IMR-90 (cell line): ENCODE data around the gene ITPKC. TPM values are rescaled to one million over a fixed set of nuclear protein-coding genes. Genes with fewer than 3 reads are reported as not detected.

Source experiments
- ATAC-seq: fragments of 200-7000 bp; cut with Tn5 transposase; 2 replicates; pipeline ENCODE4 v1.9.1; 2020; ENCODE audit warnings: low read depth, mild to moderate bottlenecking, moderate library complexity
- BruUV-seq: library from RNA; stranded (reverse); fragments of 400-500 nt; replicated peaks from 2 replicates; lab custom pipeline; 2021; lab: Mats Ljungman, UMichigan
- CTCF ChIA-PET: fragments of 300-600 bp; formaldehyde crosslinking; extraction: SDS; loops from one replicate; lab custom pipeline; 2021; ENCODE audit warnings: antibody characterized with exemption; lab: Yijun Ruan, JAX
- POLR2A ChIA-PET: fragments of 300-600 bp; sonication (Branson Sonifier 250); formaldehyde crosslinking; loops from one replicate; lab custom pipeline; 2022; ENCODE audit warnings: antibody characterized with exemption; ENCODE audit not compliant: unreplicated experiment; lab: Charles Lee
- DNase-seq: peaks from one replicate; pipeline ENCODE4 v3.0.0; 2013
- H2AFZ ChIP-seq: replicated peaks from 2 replicates; pipeline ENCODE3; 2013; ENCODE audit warnings: low read length, mild to moderate bottlenecking; ENCODE audit not compliant: poor library complexity
- H2AK5ac ChIP-seq: 2 replicates; pipeline ENCODE4 v1.6.1; 2013; ENCODE audit warnings: low read depth, low read length, inconsistent platforms
- H2AK9ac ChIP-seq: replicated peaks from 2 replicates; pipeline ENCODE3; 2013; ENCODE audit warnings: mild to moderate bottlenecking, low read depth, low read length, moderate library complexity; ENCODE audit not compliant: poor library complexity
- H2BK120ac ChIP-seq: 2 replicates; pipeline ENCODE4 v1.6.1; 2013; ENCODE audit warnings: low read depth, low read length, inconsistent platforms
- H2BK15ac ChIP-seq: 3 replicates; pipeline ENCODE4 v1.6.1; 2013; ENCODE audit warnings: low read depth, low read length, inconsistent platforms
- H2BK20ac ChIP-seq: 2 replicates; pipeline ENCODE4 v1.6.1; 2013; ENCODE audit warnings: low read depth, mild to moderate bottlenecking, inconsistent platforms, low read length, moderate library complexity
- H2BK5ac ChIP-seq: 2 replicates; pipeline ENCODE4 v1.6.1; 2013; ENCODE audit warnings: mild to moderate bottlenecking, low read depth, low read length, inconsistent platforms; ENCODE audit not compliant: poor library complexity, severe bottlenecking
- H3K14ac ChIP-seq: replicated peaks from 2 replicates; pipeline ENCODE4 v1.6.1; 2013; ENCODE audit warnings: low read depth, low read length, inconsistent platforms
- H3K18ac ChIP-seq: 2 replicates; pipeline ENCODE4 v1.6.1; 2013; ENCODE audit warnings: low read depth, low read length, control low read depth
- H3K23ac ChIP-seq: 2 replicates; pipeline ENCODE4 v1.6.1; 2013; ENCODE audit warnings: low read depth, low read length, inconsistent platforms
- H3K27ac ChIP-seq: 2 replicates; pipeline ENCODE4 v1.5.1; 2013; ENCODE audit warnings: mild to moderate bottlenecking, control low read depth, low read length; ENCODE audit not compliant: insufficient read depth
- H3K27me3 ChIP-seq: 2 replicates; pipeline ENCODE4 v1.6.1; 2013; ENCODE audit warnings: low read length; ENCODE audit not compliant: control insufficient read depth, insufficient read depth
- H3K36me3 ChIP-seq: 2 replicates; pipeline ENCODE4 v1.6.1; 2013; ENCODE audit warnings: low read length, mixed read lengths; ENCODE audit not compliant: control insufficient read depth, insufficient read depth
- H3K4ac ChIP-seq: 2 replicates; pipeline ENCODE4 v1.6.1; 2013; ENCODE audit warnings: low read depth, low read length, inconsistent platforms
- H3K4me1 ChIP-seq: 2 replicates; pipeline ENCODE4 v1.6.1; 2013; ENCODE audit warnings: low read length, mixed read lengths; ENCODE audit not compliant: control insufficient read depth, insufficient read depth
- H3K4me2 ChIP-seq: 2 replicates; pipeline ENCODE4 v1.6.1; 2013; ENCODE audit warnings: low read depth, mild to moderate bottlenecking, control low read depth, low read length, moderate library complexity
- H3K4me3 ChIP-seq: 2 replicates; pipeline ENCODE4 v1.5.1; 2013; ENCODE audit warnings: low read depth, mild to moderate bottlenecking, control low read depth, low read length, moderate library complexity; ENCODE audit not compliant: insufficient read depth
- H3K56ac ChIP-seq: 2 replicates; pipeline ENCODE4 v1.6.1; 2013; ENCODE audit warnings: low read length, inconsistent platforms; ENCODE audit not compliant: insufficient read depth; ENCODE audit errors: extremely low read depth
- H3K79me1 ChIP-seq, 2 experiments: 2 replicates each; pipeline ENCODE4 v1.6.1; 2013; ENCODE audit warnings: low read length in 2 of 2, inconsistent platforms in 1 of 2, low read depth in 1 of 2
- H3K9ac ChIP-seq: 2 replicates; pipeline ENCODE4 v1.6.1; 2013; ENCODE audit warnings: low read depth, low read length, control low read depth
- H3K9me1 ChIP-seq: 2 replicates; pipeline ENCODE4 v1.6.1; 2013; ENCODE audit warnings: low read length, inconsistent platforms; ENCODE audit not compliant: insufficient read depth
- H3K9me3 ChIP-seq: 2 replicates; pipeline ENCODE4 v1.6.1; 2013; ENCODE audit warnings: low read length; ENCODE audit not compliant: control insufficient read depth, insufficient read depth
- H4K20me1 ChIP-seq: 2 replicates; pipeline ENCODE4 v1.6.1; 2013; ENCODE audit warnings: low read length, inconsistent platforms; ENCODE audit not compliant: insufficient read depth
- H4K5ac ChIP-seq: 2 replicates; pipeline ENCODE4 v1.6.1; 2013; ENCODE audit warnings: mild to moderate bottlenecking, low read depth, low read length, control low read depth
- H4K8ac ChIP-seq, 2 experiments: 2 replicates each; pipeline ENCODE4 v1.6.1; 2013; ENCODE audit warnings: low read depth in 2 of 2, low read length in 2 of 2, control low read depth in 1 of 2, inconsistent platforms in 1 of 2
- H4K91ac ChIP-seq: 2 replicates; pipeline ENCODE4 v1.6.1; 2013; ENCODE audit warnings: low read depth, low read length, inconsistent platforms; ENCODE audit not compliant: insufficient read depth
- BHLHE40 ChIP-seq: fragments of 150-350 bp; IDR thresholded peaks from 2 replicates; pipeline ENCODE4 v1.6.1; 2016; ENCODE audit warnings: mild to moderate bottlenecking, low read depth, low read length
- CEBPB ChIP-seq: IDR thresholded peaks from 2 replicates; pipeline ENCODE4 v1.6.1; 2012; ENCODE audit warnings: low read depth, low read length, improper control_type of control experiment
- FOS ChIP-seq: fragments of 150-350 bp; IDR thresholded peaks from 2 replicates; pipeline ENCODE4 v1.6.1; 2016; ENCODE audit warnings: low read depth, low read length
- MAFK ChIP-seq: IDR thresholded peaks from 2 replicates; pipeline ENCODE4 v1.6.1; 2012; ENCODE audit warnings: low read depth, low read length, improper control_type of control experiment
- MXI1 ChIP-seq: IDR thresholded peaks from 2 replicates; pipeline ENCODE4 v1.6.1; 2012; ENCODE audit warnings: low read depth, mild to moderate bottlenecking, low read length, moderate library complexity, borderline replicate concordance
- POLR2A ChIP-seq: IDR thresholded peaks from 2 replicates; pipeline ENCODE4 v1.6.1; 2012; ENCODE audit warnings: mild to moderate bottlenecking, low read depth, low read length
- RFX5 ChIP-seq: IDR thresholded peaks from 2 replicates; pipeline ENCODE4 v1.8.0; 2012; ENCODE audit warnings: low read depth, mild to moderate bottlenecking, low read length, moderate library complexity
- WGBS, 2 experiments: methylation state at CpG; one replicate each; pipeline versions ENCODE4 v1.1.5 to v1.1.7; 2013; ENCODE audit warnings: missing lambda C conversion rate in 2 of 2; ENCODE audit not compliant: insufficient read length in 1 of 2; ENCODE audit errors: extremely low coverage in 2 of 2; 5-methylcytosine and 5-hydroxymethylcytosine counted together
- dilution Hi-C: fragments of 300-500 bp; cut with HindIII; formaldehyde crosslinking; loops from one replicate; pipeline ENCODE4 v1.14.3; 2018; ENCODE audit warnings: low sequenced_read_pairs; ENCODE audit not compliant: unreplicated experiment
- in situ Hi-C: fragments of 300-500 bp; cut with MboI; formaldehyde crosslinking; loops from 3 replicates; pipeline ENCODE4 v1.14.3; 2019; ENCODE audit warnings: low sequenced_read_pairs, inconsistent platforms, mixed read lengths
- intact Hi-C: fragments of 100-400 bp; cut with micrococcal nuclease; formaldehyde crosslinking; loops from 2 replicates; pipeline ENCODE4 v1.10.0; 2022
- polyA plus RNA-seq, 3 experiments: library from polyadenylated mRNA; depleted of rRNA; stranded (reverse); fragments of >200 nt; gene quantifications; 2 replicates each; pipeline ENCODE4 v1.2.3, GENCODE V29; 2012; ENCODE audit warnings: low replicate concordance in 1 of 3
- total RNA-seq: library from RNA; depleted of rRNA; stranded (reverse); fragments of >200 nt; gene quantifications from 2 replicates; pipeline ENCODE4 v1.2.3, GENCODE V29; 2012
- TF ChIP-seq, protein P1 (sequence below): fragments of 150-350 bp; IDR thresholded peaks from 2 replicates; pipeline ENCODE4 v1.6.1; 2016; ENCODE audit warnings: low read depth, mild to moderate bottlenecking, low read length, moderate library complexity, borderline replicate concordance
- TF ChIP-seq, protein P2 (sequence below): conservative IDR thresholded peaks from 2 replicates; pipeline ENCODE4 v1.5.1; 2012; ENCODE audit warnings: mild to moderate bottlenecking, low read depth, low read length, improper control_type of control experiment

Gene ITPKC
- total and polyA plus RNA-seq, 2 of the 4 experiments (the other 2 are of a cell fraction) = 7.7 to 9.4 TPM

DNA sequence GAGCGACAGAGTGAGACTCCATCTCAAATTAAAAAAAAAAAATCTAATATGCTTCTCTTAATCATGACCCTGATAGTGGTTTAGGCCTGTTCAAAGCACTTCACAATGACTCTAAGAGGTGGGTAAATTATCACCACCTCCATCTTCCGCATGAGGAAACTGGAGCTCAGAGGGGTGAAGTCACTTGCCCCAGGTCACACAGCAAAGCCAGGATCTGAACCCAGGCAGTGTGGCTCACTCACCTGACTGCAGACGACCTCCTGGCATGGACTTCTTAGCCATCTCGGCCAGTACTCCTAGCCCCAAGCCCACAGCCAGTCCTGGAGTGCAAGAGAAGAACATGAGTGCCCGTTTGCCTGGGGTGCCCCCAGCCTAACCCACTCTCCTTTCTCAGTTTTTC lies 7.1 kb upstream of the ITPKC start:
- Histone ChIP-seq H3K23ac (no peak overlapping the region), H3K4me1 (peaks cover 3% of the 10 kb centered on the region; the same call in 1 of the 2 replicates), H4K20me1 (no peaks in the 10 kb centered on the region), H2BK20ac (no peak overlapping the region), H3K14ac (no peak overlapping the region), H2BK5ac (no peak overlapping the region), H4K91ac (no peak overlapping the region), H3K9ac (no peak overlapping the region), H3K56ac (no peak overlapping the region), H3K79me1 (peaks cover 15 to 23% of the 10 kb centered on the region in 2 experiments; a peak in 3 of 4 replicates), H2AK9ac (no peak overlapping the region), H3K4me3 (no peak overlapping the region), H3K27ac (no peak overlapping the region), H4K8ac (no peak overlapping the region), H2BK15ac (no peak overlapping the region), H3K18ac (no peak overlapping the region), H3K9me3 (no peaks in the 10 kb centered on the region), H2BK120ac (no peak overlapping the region), H4K5ac (no peak overlapping the region), H3K4me2 (no peak overlapping the region), H3K9me1 (0 out of 2 replicates have a peak, but pooled peaks cover 2% of the 10 kb centered on the region), H2AK5ac (no peak overlapping the region), H3K4ac (no peak overlapping the region), H3K36me3 (peaks cover 28% of the 10 kb centered on the region), H2AFZ (no peak overlapping the region), H3K27me3 (no peaks in the 10 kb centered on the region)
- TF ChIP-seq CEBPB (no peak), BHLHE40 (no peak), MXI1 (no peak), FOS (no peak), POLR2A (no peak), RFX5 (no peak), MAFK (no peak)
- TF ChIP-seq, protein P1, sequence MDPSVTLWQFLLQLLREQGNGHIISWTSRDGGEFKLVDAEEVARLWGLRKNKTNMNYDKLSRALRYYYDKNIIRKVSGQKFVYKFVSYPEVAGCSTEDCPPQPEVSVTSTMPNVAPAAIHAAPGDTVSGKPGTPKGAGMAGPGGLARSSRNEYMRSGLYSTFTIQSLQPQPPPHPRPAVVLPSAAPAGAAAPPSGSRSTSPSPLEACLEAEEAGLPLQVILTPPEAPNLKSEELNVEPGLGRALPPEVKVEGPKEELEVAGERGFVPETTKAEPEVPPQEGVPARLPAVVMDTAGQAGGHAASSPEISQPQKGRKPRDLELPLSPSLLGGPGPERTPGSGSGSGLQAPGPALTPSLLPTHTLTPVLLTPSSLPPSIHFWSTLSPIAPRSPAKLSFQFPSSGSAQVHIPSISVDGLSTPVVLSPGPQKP = no peak
- TF ChIP-seq, protein P2, sequence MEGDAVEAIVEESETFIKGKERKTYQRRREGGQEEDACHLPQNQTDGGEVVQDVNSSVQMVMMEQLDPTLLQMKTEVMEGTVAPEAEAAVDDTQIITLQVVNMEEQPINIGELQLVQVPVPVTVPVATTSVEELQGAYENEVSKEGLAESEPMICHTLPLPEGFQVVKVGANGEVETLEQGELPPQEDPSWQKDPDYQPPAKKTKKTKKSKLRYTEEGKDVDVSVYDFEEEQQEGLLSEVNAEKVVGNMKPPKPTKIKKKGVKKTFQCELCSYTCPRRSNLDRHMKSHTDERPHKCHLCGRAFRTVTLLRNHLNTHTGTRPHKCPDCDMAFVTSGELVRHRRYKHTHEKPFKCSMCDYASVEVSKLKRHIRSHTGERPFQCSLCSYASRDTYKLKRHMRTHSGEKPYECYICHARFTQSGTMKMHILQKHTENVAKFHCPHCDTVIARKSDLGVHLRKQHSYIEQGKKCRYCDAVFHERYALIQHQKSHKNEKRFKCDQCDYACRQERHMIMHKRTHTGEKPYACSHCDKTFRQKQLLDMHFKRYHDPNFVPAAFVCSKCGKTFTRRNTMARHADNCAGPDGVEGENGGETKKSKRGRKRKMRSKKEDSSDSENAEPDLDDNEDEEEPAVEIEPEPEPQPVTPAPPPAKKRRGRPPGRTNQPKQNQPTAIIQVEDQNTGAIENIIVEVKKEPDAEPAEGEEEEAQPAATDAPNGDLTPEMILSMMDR = no peak
- intact Hi-C loops (no loop called here), dilution Hi-C loops (no loop called here), in situ Hi-C loops (no loop called here)
- ATAC-seq = no peak
- CTCF ChIA-PET = no interaction called here
- DNase-seq = no peak
- POLR2A ChIA-PET = no interaction called here
- BruUV-seq = no TSS peak
- 100% methylated on average over 4 of the region's 5 CpGs; no CpG with 5 or more reads in 1 of the 2 experiments for WGBS, 2 experiments
